H1 (cell line): Measurements from ENCODE around the gene CNOT6.

Source experiments
- CEBPB ChIP-seq: IDR thresholded peaks from 2 replicates; pipeline ENCODE4 v1.6.1; 2012; ENCODE audit warnings: low read depth, low read length
- CTCF ChIP-seq, 3 experiments: IDR thresholded peaks; 1 replicate in 2 of 3; 2 replicates in 1 of 3; pipeline versions ENCODE4 v1.5.1 to v1.6.1; 2011; ENCODE audit warnings: low read length in 3 of 3, mild to moderate bottlenecking in 3 of 3, inconsistent platforms in 2 of 3, low read depth in 1 of 3, moderate library complexity in 1 of 3; ENCODE audit not compliant: insufficient read depth in 1 of 3; ENCODE audit errors: control extremely low read depth in 1 of 3
- HDAC2 ChIP-seq, 2 experiments: fragments of 300-600 bp in 1 of 2; sonication (generic) in 1 of 2; IDR thresholded peaks; 2 replicates each; pipeline ENCODE4 v1.6.1; 2011 to 2012; ENCODE audit warnings: low read depth in 2 of 2, low read length in 2 of 2, mild to moderate bottlenecking in 2 of 2, moderate library complexity in 2 of 2, borderline replicate concordance in 1 of 2, inconsistent platforms in 1 of 2
- ZNF274 ChIP-seq: IDR thresholded peaks from 2 replicates; pipeline ENCODE4 v1.7.0; 2012; ENCODE audit warnings: low read length, borderline replicate concordance; ENCODE audit errors: extremely low read depth

- TF ChIP-seq CTCF (IDR thresholded peaks at IDR 0.05; ENCODE audit: control extremely low read depth in 1 of 3, insufficient read depth in 1 of 3, low read depth in 1 of 3, low read length in 3 of 3) (no peak), ZNF274 (no peak), CEBPB (no peak), HDAC2 (IDR thresholded peaks at IDR 0.05; ENCODE audit: borderline replicate concordance in 1 of 2, low read depth in 2 of 2, low read length in 2 of 2) (no peak)
Measured at GRCh38 chr5:180487556-180487955, 6.6 kb upstream of the CNOT6 start.
